Vagina (tissue), 2 donors: ENCODE data around the gene SEMA3B.

Experiments used
- POLR2A ChIP-seq, 2 donors: fragments of 450-650 bp; IDR thresholded peaks; one replicate each; pipeline ENCODE4 v1.6.1; 2017; ENCODE audit warnings: antibody characterized with exemption in 2 of 2, mild to moderate bottlenecking in 2 of 2, moderate library complexity in 2 of 2
- POLR2AphosphoS5 ChIP-seq, 2 donors: sonication (generic); formaldehyde crosslinking; IDR thresholded peaks; one replicate each; pipeline ENCODE4 v1.9.0; 2017; ENCODE audit warnings: antibody characterized with exemption in 2 of 2, mild to moderate bottlenecking in 2 of 2, low read depth in 1 of 2; ENCODE audit not compliant: insufficient read depth in 1 of 2
- TF ChIP-seq, protein P1 (sequence below), 3 experiments: fragments of 450-650 bp in 2 of 3; fragments of 200-600 bp in 1 of 3; sonication (generic) in 1 of 3; IDR thresholded peaks; one replicate each; pipeline ENCODE4 v1.5.1; 2017 to 2019; ENCODE audit warnings: antibody characterized with exemption in 3 of 3, mild to moderate bottlenecking in 2 of 3, moderate library complexity in 2 of 3

- TF ChIP-seq, protein P1, sequence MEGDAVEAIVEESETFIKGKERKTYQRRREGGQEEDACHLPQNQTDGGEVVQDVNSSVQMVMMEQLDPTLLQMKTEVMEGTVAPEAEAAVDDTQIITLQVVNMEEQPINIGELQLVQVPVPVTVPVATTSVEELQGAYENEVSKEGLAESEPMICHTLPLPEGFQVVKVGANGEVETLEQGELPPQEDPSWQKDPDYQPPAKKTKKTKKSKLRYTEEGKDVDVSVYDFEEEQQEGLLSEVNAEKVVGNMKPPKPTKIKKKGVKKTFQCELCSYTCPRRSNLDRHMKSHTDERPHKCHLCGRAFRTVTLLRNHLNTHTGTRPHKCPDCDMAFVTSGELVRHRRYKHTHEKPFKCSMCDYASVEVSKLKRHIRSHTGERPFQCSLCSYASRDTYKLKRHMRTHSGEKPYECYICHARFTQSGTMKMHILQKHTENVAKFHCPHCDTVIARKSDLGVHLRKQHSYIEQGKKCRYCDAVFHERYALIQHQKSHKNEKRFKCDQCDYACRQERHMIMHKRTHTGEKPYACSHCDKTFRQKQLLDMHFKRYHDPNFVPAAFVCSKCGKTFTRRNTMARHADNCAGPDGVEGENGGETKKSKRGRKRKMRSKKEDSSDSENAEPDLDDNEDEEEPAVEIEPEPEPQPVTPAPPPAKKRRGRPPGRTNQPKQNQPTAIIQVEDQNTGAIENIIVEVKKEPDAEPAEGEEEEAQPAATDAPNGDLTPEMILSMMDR (IDR thresholded peaks at IDR 0.05), result no peak
- TF ChIP-seq POLR2A (IDR thresholded peaks at IDR 0.05) (no peak), POLR2AphosphoS5 (IDR thresholded peaks at IDR 0.05; ENCODE audit: insufficient read depth in 1 of 2, low read depth in 1 of 2) (no peak)
Observed at GRCh38 chr3:50259432-50260026, 9.4 kb upstream of the SEMA3B start.
